ENCODE data around the gene RREB1.

RREB1 gene

GRCh38 chr6:7107578-7108195 lies at the start of gene RREB1:
Gene RREB1, plus strand, starts transcription at chr6:7107961. Its CDS starts 73,951 bp downstream, at chr6:7181912.
- peak in 1 of 2 donors; percentile 37 for DNase-seq (ENCODE audit: low read depth in 2 of 2, low spot score in 1 of 2)

- no peak for DNase-seq (ENCODE audit: low read depth in 2 of 2, low spot score in 1 of 2)
Measured at GRCh38 chr6:7058250-7058923, 49.4 kb upstream of the RREB1 start.

- DNase-seq (ENCODE audit: low read depth in 2 of 2, low spot score in 1 of 2) = no peak
Measured at GRCh38 chr6:7060769-7061516, 46.8 kb upstream of the RREB1 start.

- no peak for DNase-seq (ENCODE audit: low read depth in 2 of 2, low spot score in 1 of 2)
Measured at GRCh38 chr6:7062451-7063162, 45.2 kb upstream of the RREB1 start.

- no peak for DNase-seq (ENCODE audit: low read depth in 2 of 2, low spot score in 1 of 2)
Measured at GRCh38 chr6:7067305-7067704, 40.5 kb upstream of the RREB1 start.

- no peak for DNase-seq (ENCODE audit: low read depth in 2 of 2, low spot score in 1 of 2)
Measured at GRCh38 chr6:7071405-7071804, 36.4 kb upstream of the RREB1 start.

- no peak for DNase-seq (ENCODE audit: low read depth in 2 of 2, low spot score in 1 of 2)
Measured at GRCh38 chr6:7073082-7073820, 34.5 kb upstream of the RREB1 start.

GRCh38 chr6:7073821-7074525 lies 33.8 kb upstream of the RREB1 start:
- DNase-seq (ENCODE audit: low read depth in 2 of 2, low spot score in 1 of 2) = no peak

GRCh38 chr6:7074870-7075269 lies 32.9 kb upstream of the RREB1 start:
- DNase-seq (ENCODE audit: low read depth in 2 of 2, low spot score in 1 of 2) = no peak

GRCh38 chr6:7075341-7076000 lies 32.3 kb upstream of the RREB1 start:
- DNase-seq (ENCODE audit: low read depth in 2 of 2, low spot score in 1 of 2) = no peak

GRCh38 chr6:7077856-7078255 lies 29.9 kb upstream of the RREB1 start:
- DNase-seq (ENCODE audit: low read depth in 2 of 2, low spot score in 1 of 2) = no peak

- DNase-seq (ENCODE audit: low read depth in 2 of 2, low spot score in 1 of 2) = no peak
Measured at GRCh38 chr6:7078856-7079255, 28.9 kb upstream of the RREB1 start.

- DNase-seq (ENCODE audit: low read depth in 2 of 2, low spot score in 1 of 2) = no peak
Measured at GRCh38 chr6:7080311-7080710, 27.4 kb upstream of the RREB1 start.

GRCh38 chr6:7085911-7086310 lies 21.9 kb upstream of the RREB1 start:
- no peak for DNase-seq (ENCODE audit: low read depth in 2 of 2, low spot score in 1 of 2)

GRCh38 chr6:7086488-7086887 lies 21.3 kb upstream of the RREB1 start:
- no peak for DNase-seq (ENCODE audit: low read depth in 2 of 2, low spot score in 1 of 2)

GRCh38 chr6:7087066-7087465 lies 20.7 kb upstream of the RREB1 start:
- no peak for DNase-seq (ENCODE audit: low read depth in 2 of 2, low spot score in 1 of 2)

- no peak for DNase-seq (ENCODE audit: low read depth in 2 of 2, low spot score in 1 of 2)
Measured at GRCh38 chr6:7087491-7087979, 20.2 kb upstream of the RREB1 start.

GRCh38 chr6:7088076-7088742 lies 19.6 kb upstream of the RREB1 start:
- no peak for DNase-seq (ENCODE audit: low read depth in 2 of 2, low spot score in 1 of 2)

GRCh38 chr6:7098993-7099392 lies 8.8 kb upstream of the RREB1 start:
- no peak for DNase-seq (ENCODE audit: low read depth in 2 of 2, low spot score in 1 of 2)
